ENCODE data around the gene ZNF470.

The ZNF470 gene

DNA sequence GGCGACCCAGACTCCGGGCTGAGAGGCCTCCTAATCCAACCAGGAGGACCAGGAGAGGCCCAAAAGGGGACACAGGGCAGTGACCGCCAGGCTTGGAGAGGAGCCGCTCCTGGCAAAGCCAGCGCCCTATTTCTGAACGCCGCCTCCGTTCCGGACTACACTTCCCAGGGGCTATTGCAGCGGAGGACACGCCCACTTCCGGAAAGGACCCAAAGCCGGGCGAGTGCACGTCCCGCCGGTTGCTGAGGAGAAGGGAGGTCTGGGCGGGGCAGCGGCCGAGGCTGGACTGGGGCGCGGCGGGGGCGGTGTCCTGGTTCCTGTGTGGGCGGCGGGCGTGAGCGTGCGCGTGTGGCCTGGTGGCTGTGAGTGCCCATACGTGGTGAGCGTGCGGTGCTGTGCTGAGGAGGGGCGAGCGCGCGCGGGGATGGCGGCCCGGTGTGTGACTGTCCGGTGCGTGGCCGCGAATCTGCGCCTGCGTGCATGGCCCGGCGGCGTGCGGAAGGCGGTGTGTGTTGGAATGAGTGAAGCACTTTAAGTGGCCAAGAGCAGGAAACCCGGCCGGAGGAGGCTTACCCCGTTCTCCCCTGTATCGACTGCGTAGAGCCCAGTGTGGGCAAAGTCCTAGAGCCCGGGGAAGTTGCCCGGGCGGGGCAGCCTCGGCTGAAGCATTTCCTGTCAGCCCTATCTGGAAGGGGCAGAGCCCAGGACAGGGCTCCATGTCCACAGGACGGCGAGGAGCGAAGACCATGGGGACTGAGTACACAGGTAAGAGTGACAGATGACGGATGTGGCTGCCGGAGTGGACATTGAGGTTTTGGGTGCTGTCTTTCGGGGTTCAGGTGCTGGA lies at the start of gene ZNF470:
Gene ZNF470 (plus strand): TSS at position 195 of the 847 bp plus-strand sequence. CDS start 2,844 bp downstream, outside the sequence.
- DNase-seq (ENCODE audit: low read depth in 1 of 2, low spot score in 1 of 2), result peak; percentile 73

DNA sequence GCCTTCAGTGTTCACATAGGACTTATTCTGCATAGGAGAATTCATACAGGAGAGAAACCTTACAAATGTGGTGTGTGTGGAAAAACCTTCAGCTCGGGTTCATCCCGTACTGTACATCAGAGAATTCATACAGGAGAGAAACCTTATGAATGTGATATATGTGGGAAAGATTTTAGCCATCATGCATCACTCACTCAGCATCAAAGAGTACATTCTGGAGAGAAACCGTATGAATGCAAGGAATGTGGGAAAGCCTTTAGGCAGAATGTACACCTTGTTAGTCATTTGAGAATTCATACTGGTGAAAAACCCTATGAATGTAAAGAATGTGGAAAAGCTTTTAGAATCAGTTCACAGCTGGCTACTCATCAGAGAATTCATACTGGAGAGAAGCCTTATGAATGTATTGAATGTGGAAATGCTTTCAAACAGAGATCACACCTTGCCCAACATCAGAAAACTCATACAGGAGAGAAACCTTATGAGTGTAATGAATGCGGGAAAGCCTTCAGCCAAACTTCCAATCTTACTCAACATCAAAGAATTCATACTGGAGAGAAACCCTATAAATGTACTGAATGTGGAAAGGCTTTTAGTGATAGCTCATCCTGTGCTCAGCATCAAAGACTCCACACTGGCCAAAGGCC lies 41.9 kb upstream of the ZNF470 start:
- DNase-seq (ENCODE audit: low read depth in 1 of 2, low spot score in 1 of 2), result no peak

DNA sequence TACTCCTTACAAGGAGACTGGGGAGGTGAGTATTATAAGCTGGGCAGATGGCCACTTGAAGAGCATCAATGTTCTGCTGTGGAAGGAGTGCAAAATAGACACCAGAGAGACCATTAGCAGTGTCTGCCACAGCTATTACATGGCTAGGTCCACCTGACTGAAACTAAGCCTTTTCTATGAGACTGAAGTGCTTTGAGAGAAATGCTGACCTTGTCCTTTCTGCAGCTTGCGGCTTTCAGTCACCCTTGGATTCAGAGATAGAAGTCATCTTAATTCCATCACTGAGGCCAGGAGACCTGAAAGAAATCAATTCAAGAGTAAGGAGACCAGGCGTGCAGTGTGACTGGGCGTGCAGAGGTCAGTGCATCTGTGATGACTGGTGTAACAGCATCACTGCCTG lies 29.8 kb upstream of the ZNF470 start:
- DNase-seq (ENCODE audit: low read depth in 1 of 2, low spot score in 1 of 2), result no peak

DNA sequence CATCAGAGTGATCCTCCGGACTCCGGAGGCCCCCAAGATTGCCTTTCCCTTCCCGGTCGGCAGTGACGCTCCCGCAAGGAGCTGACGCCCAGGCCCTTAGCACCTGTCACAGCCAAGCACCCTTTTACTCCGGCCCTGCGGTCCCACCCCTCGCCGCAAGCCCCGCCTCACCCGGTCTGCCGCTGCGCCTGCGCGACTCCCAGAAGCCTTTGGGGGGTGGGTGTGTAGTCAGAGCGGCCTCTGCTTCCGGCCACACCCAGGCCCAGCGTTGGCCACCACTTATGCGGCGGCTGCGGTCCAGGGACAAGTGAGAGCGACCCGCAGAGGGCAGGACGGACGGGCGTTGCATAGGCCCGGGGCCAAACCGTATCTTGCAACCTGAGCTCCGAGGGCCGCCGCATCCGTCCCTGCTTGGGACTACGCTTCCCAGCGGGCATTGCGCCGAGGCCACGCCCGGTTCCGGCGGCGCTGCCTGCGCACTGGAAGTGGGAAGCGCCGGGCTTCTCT lies 29.0 kb upstream of the ZNF470 start:
- DNase-seq (ENCODE audit: low read depth in 1 of 2, low spot score in 1 of 2), result peak; percentile 80 to 84

- DNase-seq (ENCODE audit: low read depth in 1 of 2, low spot score in 1 of 2), result no peak
These were observed 28.5 kb upstream of the ZNF470 start, which contains the start of gene ZFP28 for GRCh38 chr19:56538761-56539263. Gene ZFP28, plus strand, starts transcription at chr19:56538948. Its CDS starts 71 bp downstream, at chr19:56539019.

GRCh38 chr19:56543776-56544175 lies 23.5 kb upstream of the ZNF470 start:
- DNase-seq (ENCODE audit: low read depth in 1 of 2, low spot score in 1 of 2), result no peak

DNA sequence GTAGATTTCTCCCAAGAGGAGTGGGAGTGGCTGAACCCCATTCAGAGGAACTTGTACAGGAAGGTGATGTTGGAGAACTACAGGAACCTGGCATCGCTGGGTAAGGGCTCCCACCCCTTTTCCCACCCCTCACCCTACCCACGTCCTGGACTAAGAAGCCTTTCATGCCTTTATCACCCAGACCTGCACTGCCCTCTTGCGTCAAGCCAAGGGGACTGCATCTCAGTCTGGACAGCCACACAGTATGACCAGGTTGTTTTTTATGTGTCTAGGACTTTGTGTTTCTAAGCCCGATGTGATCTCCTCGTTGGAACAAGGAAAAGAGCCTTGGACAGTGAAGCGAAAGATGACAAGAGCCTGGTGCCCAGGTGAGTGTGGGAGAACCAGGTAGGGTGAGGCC lies 19.7 kb upstream of the ZNF470 start:
- DNase-seq (ENCODE audit: low read depth in 1 of 2, low spot score in 1 of 2), result no peak

DNA sequence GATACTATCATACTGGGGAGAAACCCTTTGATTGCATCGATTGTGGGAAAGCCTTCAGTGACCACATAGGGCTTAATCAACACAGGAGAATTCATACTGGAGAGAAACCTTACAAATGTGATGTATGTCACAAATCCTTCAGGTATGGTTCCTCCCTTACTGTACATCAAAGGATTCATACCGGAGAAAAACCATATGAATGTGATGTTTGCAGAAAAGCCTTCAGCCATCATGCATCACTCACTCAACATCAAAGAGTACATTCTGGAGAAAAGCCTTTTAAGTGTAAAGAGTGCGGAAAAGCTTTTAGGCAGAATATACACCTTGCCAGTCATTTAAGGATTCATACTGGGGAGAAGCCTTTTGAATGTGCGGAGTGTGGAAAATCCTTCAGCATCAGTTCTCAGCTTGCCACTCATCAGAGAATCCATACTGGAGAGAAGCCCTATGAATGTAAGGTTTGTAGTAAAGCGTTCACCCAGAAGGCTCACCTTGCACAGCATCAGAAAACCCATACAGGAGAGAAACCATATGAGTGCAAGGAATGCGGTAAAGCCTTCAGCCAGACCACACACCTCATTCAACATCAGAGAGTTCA lies 12.9 kb upstream of the ZNF470 start:
- DNase-seq (ENCODE audit: low read depth in 1 of 2, low spot score in 1 of 2), result no peak

DNA sequence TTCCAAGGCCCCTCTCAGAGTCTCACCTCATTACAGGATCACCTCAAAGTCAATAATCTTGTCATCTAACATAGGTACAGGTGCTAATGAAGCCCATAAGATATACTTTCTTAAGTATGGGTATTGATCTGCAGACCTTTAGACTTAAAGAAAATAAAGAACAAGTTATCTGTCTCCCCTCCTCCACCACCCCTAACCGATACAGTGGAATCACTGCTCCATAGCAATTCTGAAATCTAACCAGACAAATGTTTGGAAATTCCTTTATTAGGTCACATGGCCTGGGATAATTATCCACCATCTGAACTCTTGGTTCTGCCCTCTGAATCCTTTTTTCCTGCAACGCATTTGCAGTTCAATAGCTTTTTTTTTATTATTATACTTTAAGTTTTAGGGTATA lies 4.5 kb upstream of the ZNF470 start:
- no peak for DNase-seq (ENCODE audit: low read depth in 1 of 2, low spot score in 1 of 2)

- DNase-seq (ENCODE audit: low read depth in 1 of 2, low spot score in 1 of 2), result peak in 1 of 2 donors; percentile 31
These were observed 379 bp upstream of the ZNF470 start for GRCh38 chr19:56566904-56567273.

- DNase-seq (ENCODE audit: low read depth in 1 of 2, low spot score in 1 of 2), result no peak
These were observed 5.3 kb downstream of the ZNF470 start for GRCh38 chr19:56572589-56572988.

DNA sequence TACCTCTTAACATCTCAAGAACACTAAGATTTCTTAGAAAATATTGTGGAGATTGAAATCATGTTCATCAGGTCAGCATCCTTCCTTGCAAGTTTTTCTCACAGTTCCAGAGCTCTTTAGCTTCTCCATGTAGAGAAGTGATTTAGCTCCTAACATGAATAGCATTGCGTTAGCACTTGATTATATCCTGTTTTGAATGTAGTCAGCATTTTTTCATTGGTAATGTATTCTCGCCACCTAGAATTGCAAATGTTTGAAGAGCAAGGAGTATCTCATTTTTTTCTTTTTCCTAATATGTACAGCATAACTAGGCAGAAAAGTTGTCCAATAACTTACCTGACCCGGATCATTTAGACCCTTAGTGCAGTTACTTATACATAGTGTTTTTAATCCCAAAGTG lies 6.6 kb downstream of the ZNF470 start:
- no peak for DNase-seq (ENCODE audit: low read depth in 1 of 2, low spot score in 1 of 2)

GRCh38 chr19:56577719-56578602 lies 10.7 kb downstream of the ZNF470 start:
- DNase-seq (ENCODE audit: low read depth in 1 of 2, low spot score in 1 of 2), result no peak

DNA sequence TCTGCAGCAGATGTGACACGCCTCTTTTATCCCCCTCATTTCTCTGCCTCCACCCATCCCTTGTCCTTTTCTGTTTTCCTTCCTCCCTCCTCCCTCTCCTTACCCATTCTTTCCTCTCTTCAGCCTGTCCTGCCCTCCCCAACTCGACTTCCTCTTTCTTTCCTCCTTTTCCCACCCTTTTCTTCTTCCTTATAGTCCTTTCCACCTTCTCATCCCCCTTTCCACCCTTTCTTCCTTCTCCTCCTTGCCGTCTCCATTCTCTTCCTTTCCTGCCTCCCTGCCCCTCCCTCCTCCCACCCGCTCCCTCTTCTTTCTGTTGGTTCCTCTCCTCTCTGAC lies 27.1 kb downstream of the ZNF470 start:
- no peak for DNase-seq (ENCODE audit: low read depth in 1 of 2, low spot score in 1 of 2)

DNA sequence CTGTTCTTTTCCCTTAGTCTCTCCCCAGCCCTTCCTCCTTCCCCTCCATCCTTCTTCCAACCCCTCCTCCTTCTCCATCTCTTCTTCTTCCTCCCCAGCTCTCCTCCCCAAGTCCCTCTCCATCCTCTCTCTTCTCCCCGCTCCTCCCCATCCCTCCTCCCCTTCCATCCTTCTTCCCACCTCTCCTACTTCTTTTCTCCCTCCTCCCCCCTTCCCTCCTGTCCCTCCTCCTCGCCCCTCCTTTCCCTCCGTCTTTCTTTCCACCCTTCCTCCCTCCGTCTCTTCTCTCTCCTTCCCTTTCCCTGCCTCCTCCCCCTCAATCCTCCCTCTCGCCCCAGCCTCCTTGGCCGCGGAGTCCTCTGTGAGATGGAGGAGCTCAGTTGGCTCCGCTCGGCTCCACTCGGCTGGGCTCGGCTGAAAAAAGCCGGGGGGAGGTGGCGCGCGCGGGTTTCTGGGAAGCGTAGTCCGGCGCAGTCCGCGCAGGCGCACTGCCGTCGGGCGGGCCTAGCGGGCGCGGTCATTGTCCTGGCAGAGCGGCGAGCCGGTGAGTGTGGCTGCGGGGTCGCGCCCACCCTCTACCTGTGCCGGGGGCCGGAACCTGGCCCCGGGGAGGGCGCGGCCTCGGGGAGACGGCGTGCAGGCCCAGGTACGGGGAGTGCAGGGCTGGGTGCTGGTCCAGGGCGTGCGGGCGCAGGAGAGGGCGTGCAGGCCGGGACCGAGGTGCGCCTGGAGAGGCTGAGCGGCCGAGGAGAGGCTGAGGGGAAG lies 27.7 kb downstream of the ZNF470 start, which contains the start of gene ZNF71:
Gene ZNF71 (plus strand): TSS at position 520 of the 765 bp plus-strand sequence. CDS start 6,257 bp downstream, outside the sequence.
- DNase-seq (ENCODE audit: low read depth in 1 of 2, low spot score in 1 of 2), result peak; percentile 70 to 82

DNA sequence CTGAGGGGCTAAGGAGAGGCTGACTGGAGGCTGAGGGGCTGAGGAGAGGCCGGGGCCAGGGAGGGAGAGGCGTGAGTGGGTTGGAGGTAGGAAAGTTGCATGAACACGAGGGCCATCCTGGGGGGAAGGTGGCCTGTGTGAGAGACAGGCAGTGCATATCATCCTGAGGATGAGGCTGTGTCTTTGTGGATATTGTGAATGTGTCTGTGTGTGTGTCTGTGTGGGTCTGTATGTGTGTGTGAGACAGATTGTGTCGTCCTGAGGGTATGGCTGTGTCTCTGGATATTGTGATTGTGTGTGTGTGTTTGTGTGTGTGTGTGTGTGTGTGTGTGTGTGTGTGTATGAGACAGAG lies 28.3 kb downstream of the ZNF470 start:
- DNase-seq (ENCODE audit: low read depth in 1 of 2, low spot score in 1 of 2), result no peak

GRCh38 chr19:56596676-56597075 lies 29.4 kb downstream of the ZNF470 start:
- no peak for DNase-seq (ENCODE audit: low read depth in 1 of 2, low spot score in 1 of 2)

- DNase-seq (ENCODE audit: low read depth in 1 of 2, low spot score in 1 of 2), result no peak
These were observed 30.4 kb downstream of the ZNF470 start for GRCh38 chr19:56597696-56598095.

GRCh38 chr19:56601375-56601774 lies 34.1 kb downstream of the ZNF470 start:
- DNase-seq (ENCODE audit: low read depth in 1 of 2, low spot score in 1 of 2), result no peak

GRCh38 chr19:56603829-56604228 lies 36.6 kb downstream of the ZNF470 start:
- no peak for DNase-seq (ENCODE audit: low read depth in 1 of 2, low spot score in 1 of 2)
